Esophagus squamous epithelium (tissue), 4 donors: ENCODE data around the gene GRXCR2.

Experiments
- CTCF ChIP-seq, 6 experiments: fragments of 450-650 bp in 4 of 6; fragments of 200-600 bp in 2 of 6; sonication (generic) in 2 of 6; IDR thresholded peaks; one replicate each; pipeline ENCODE4 v1.5.1; 2016 to 2019; ENCODE audit warnings: antibody characterized with exemption in 6 of 6, mild to moderate bottlenecking in 4 of 6, moderate library complexity in 4 of 6
- POLR2A ChIP-seq, 4 donors: fragments of 450-650 bp; IDR thresholded peaks; one replicate each; pipeline ENCODE4 v1.6.1; 2017; ENCODE audit warnings: antibody characterized with exemption in 4 of 4, mild to moderate bottlenecking in 4 of 4, moderate library complexity in 3 of 4

GRCh38 chr5:145874765-145875164, 2.0 kb upstream of the GRXCR2 start:
- TF ChIP-seq CTCF (IDR thresholded peaks at IDR 0.05) (no peak), POLR2A (IDR thresholded peaks at IDR 0.05) (no peak)
